ENCODE results near the gene MAGEA12. TPM values are rescaled to one million over a fixed set of nuclear protein-coding genes. Genes with fewer than 3 reads are reported as not detected.
"Not testable (repeated sequence)": the region's sequence is repeated elsewhere in the genome, so short reads cannot be mapped to it uniquely, and the experiment has no call there.

Gene MAGEA12
- total RNA-seq, 1 experiment from 2014 or later: not detected

- ATAC-seq (no peak), DNase-seq (ENCODE audit: low read depth, low spot score) (no peak)
- intact Hi-C loops (cut with micrococcal nuclease; ENCODE audit: unreplicated experiment): no loop called here
- TF ChIP-seq SIN3A (IDR thresholded peaks at IDR 0.05; ENCODE audit: borderline replicate concordance, insufficient read depth, low read depth, low read length) (no peak), TCF7L2 (IDR thresholded peaks at IDR 0.05; ENCODE audit: low read depth, low read length) (no peak), REST (IDR thresholded peaks at IDR 0.05; ENCODE audit: insufficient read depth in 1 of 2, low read depth in 2 of 2, low read length in 1 of 2) (no peak), CTCF (IDR thresholded peaks at IDR 0.05) (no peak), POLR2AphosphoS5 (IDR thresholded peaks at IDR 0.05; ENCODE audit: low read depth, low read length) (no peak)
- ChIA-PET CTCF (no interaction called here), POLR2A (no interaction called here)
- no peak overlapping the region for H3K4me3 ChIP-seq (ENCODE audit: low read depth in 2 of 2, low read length in 2 of 2)
- no peaks in the 10 kb centered on the region for H3K4me1 ChIP-seq (ENCODE audit: control insufficient read depth, insufficient read depth, low read length)
- BruUV-seq (replicated peaks): no TSS peak
- no peaks in the 10 kb centered on the region for H3K9me3 ChIP-seq (ENCODE audit: control insufficient read depth, insufficient read depth, low read depth, low read length)
- no peaks in the 10 kb centered on the region for H3K36me3 ChIP-seq (ENCODE audit: control insufficient read depth, insufficient read depth, low read length)
- in situ Hi-C loops (cut with HindIII; ENCODE audit: low pct_unique_long_range_greater_than_20kb, low sequenced_read_pairs): no loop called here
- H3K27ac ChIP-seq (ENCODE audit: low read length): no peak overlapping the region
- H3K27me3 ChIP-seq (ENCODE audit: control insufficient read depth, insufficient read depth, low read length): no peaks in the 10 kb centered on the region
These were observed 1.5 kb downstream of the MAGEA12 start for GRCh38 chrX:152735101-152735500.

GRCh38 chrX:152735860-152736511 lies 2.4 kb downstream of the MAGEA12 start:
- H3K36me3 ChIP-seq (ENCODE audit: control insufficient read depth, insufficient read depth, low read length): no peaks in the 10 kb centered on the region
- H3K27me3 ChIP-seq (ENCODE audit: control insufficient read depth, insufficient read depth, low read length): no peaks in the 10 kb centered on the region
- CTCF ChIA-PET: no interaction called here
- in situ Hi-C loops (cut with HindIII; ENCODE audit: low pct_unique_long_range_greater_than_20kb, low sequenced_read_pairs): no loop called here
- no TSS peak for BruUV-seq (replicated peaks)
- POLR2A ChIA-PET: no interaction called here
- no peak for DNase-seq (ENCODE audit: low read depth, low spot score)
- H3K4me3 ChIP-seq (ENCODE audit: low read depth in 2 of 2, low read length in 2 of 2): no peak overlapping the region
- intact Hi-C loops (cut with micrococcal nuclease; ENCODE audit: unreplicated experiment): no loop called here
- TF ChIP-seq SIN3A (IDR thresholded peaks at IDR 0.05; ENCODE audit: borderline replicate concordance, insufficient read depth, low read depth, low read length): no peak
- TF ChIP-seq POLR2AphosphoS5 (IDR thresholded peaks at IDR 0.05; ENCODE audit: low read depth, low read length): no peak
- TF ChIP-seq REST (IDR thresholded peaks at IDR 0.05; ENCODE audit: insufficient read depth in 1 of 2, low read depth in 2 of 2, low read length in 1 of 2): no peak
- no peak for TF ChIP-seq TCF7L2 (IDR thresholded peaks at IDR 0.05; ENCODE audit: low read depth, low read length)
- TF ChIP-seq CTCF (IDR thresholded peaks at IDR 0.05): no peak
- no peaks in the 10 kb centered on the region for H3K4me1 ChIP-seq (ENCODE audit: control insufficient read depth, insufficient read depth, low read length)
- no peaks in the 10 kb centered on the region for H3K9me3 ChIP-seq (ENCODE audit: control insufficient read depth, insufficient read depth, low read depth, low read length)
- H3K27ac ChIP-seq (ENCODE audit: low read length): no peak overlapping the region
- ATAC-seq: no peak; the same call in 1 of the 2 replicates

- H3K4me3 ChIP-seq (ENCODE audit: low read depth in 2 of 2, low read length in 2 of 2); BruUV-seq (replicated peaks); ATAC-seq; H3K4me1 ChIP-seq (ENCODE audit: control insufficient read depth, insufficient read depth, low read length); POLR2A ChIA-PET; H3K27ac ChIP-seq (ENCODE audit: low read length); in situ Hi-C loops (cut with HindIII; ENCODE audit: low pct_unique_long_range_greater_than_20kb, low sequenced_read_pairs); intact Hi-C loops (cut with micrococcal nuclease; ENCODE audit: unreplicated experiment); DNase-seq (ENCODE audit: low read depth, low spot score); CTCF ChIA-PET; H3K9me3 ChIP-seq (ENCODE audit: control insufficient read depth, insufficient read depth, low read depth, low read length); H3K27me3 ChIP-seq (ENCODE audit: control insufficient read depth, insufficient read depth, low read length); H3K36me3 ChIP-seq (ENCODE audit: control insufficient read depth, insufficient read depth, low read length): not testable (repeated sequence)
These were observed 3.0 kb downstream of the MAGEA12 start for GRCh38 chrX:152736528-152736927.

All from Panc1 (cell line).